Trophoblast cell (in vitro differentiated cells and primary cell): ENCODE measurements around the gene S100A3.

Experiments used
- DNase-seq, 2 donors: peaks; one replicate each; pipeline ENCODE4 v3.0.0-alpha.2; 2016
- H2AFZ ChIP-seq: 2 replicates; pipeline ENCODE4 v1.6.1; 2013; ENCODE audit warnings: low read length, moderate library complexity, mild to moderate bottlenecking; ENCODE audit not compliant: insufficient read depth, poor library complexity
- H2AK5ac ChIP-seq: 2 replicates; pipeline ENCODE4 v1.6.1; 2013; ENCODE audit warnings: mild to moderate bottlenecking, low read length
- H2BK120ac ChIP-seq: 2 replicates; pipeline ENCODE4 v1.6.1; 2013; ENCODE audit warnings: low read length, mild to moderate bottlenecking, moderate library complexity; ENCODE audit not compliant: insufficient read depth, poor library complexity
- H2BK12ac ChIP-seq: 2 replicates; pipeline ENCODE4 v1.6.1; 2013; ENCODE audit warnings: mild to moderate bottlenecking, low read length, moderate library complexity
- H2BK5ac ChIP-seq: 2 replicates; pipeline ENCODE4 v1.6.1; 2013; ENCODE audit warnings: low read length, low read depth, moderate library complexity, mild to moderate bottlenecking; ENCODE audit not compliant: poor library complexity
- H3K14ac ChIP-seq: 2 replicates; pipeline ENCODE4 v1.6.1; 2013; ENCODE audit warnings: mild to moderate bottlenecking, low read length
- H3K18ac ChIP-seq: 2 replicates; pipeline ENCODE4 v1.6.1; 2013; ENCODE audit warnings: mild to moderate bottlenecking, low read length
- H3K23ac ChIP-seq: 2 replicates; pipeline ENCODE4 v1.6.1; 2013; ENCODE audit warnings: low read length
- H3K27ac ChIP-seq: 2 replicates; pipeline ENCODE4 v1.5.1; 2013; ENCODE audit warnings: low read depth, mild to moderate bottlenecking, inconsistent platforms, low read length, moderate library complexity
- H3K27me3 ChIP-seq: 2 replicates; pipeline ENCODE4 v1.6.1; 2013; ENCODE audit warnings: inconsistent platforms, mild to moderate bottlenecking, low read length, moderate library complexity; ENCODE audit not compliant: insufficient read depth
- H3K36me3 ChIP-seq, 2 experiments: 1 replicate in 1 of 2; 2 replicates in 1 of 2; pipeline ENCODE4 v1.6.1; 2013; ENCODE audit warnings: low read length in 2 of 2, mild to moderate bottlenecking in 2 of 2, moderate library complexity in 1 of 2; ENCODE audit not compliant: insufficient read depth in 2 of 2, control insufficient read depth in 1 of 2
- H3K4ac ChIP-seq: 2 replicates; pipeline ENCODE4 v1.6.1; 2013; ENCODE audit warnings: low read depth, mild to moderate bottlenecking, low read length, moderate library complexity
- H3K4me1 ChIP-seq, 2 experiments: 1 replicate in 1 of 2; 2 replicates in 1 of 2; pipeline ENCODE4 v1.6.1; 2013; ENCODE audit warnings: low read length in 2 of 2, mild to moderate bottlenecking in 2 of 2, moderate library complexity in 1 of 2; ENCODE audit not compliant: insufficient read depth in 2 of 2, control insufficient read depth in 1 of 2
- H3K4me2 ChIP-seq: 2 replicates; pipeline ENCODE4 v1.6.1; 2013; ENCODE audit warnings: inconsistent platforms, mild to moderate bottlenecking, low read length, moderate library complexity
- H3K4me3 ChIP-seq: 2 replicates; pipeline ENCODE4 v1.5.1; 2013; ENCODE audit warnings: mild to moderate bottlenecking, low read depth, low read length, inconsistent platforms
- H3K79me1 ChIP-seq: one replicate; pipeline ENCODE4 v1.6.1; 2013; ENCODE audit warnings: low read length
- H3K79me2 ChIP-seq: 2 replicates; pipeline ENCODE4 v1.6.1; 2013; ENCODE audit warnings: low read length, mild to moderate bottlenecking; ENCODE audit not compliant: control insufficient read depth, insufficient read depth, poor library complexity
- H3K9ac ChIP-seq: 2 replicates; pipeline ENCODE4 v1.6.1; 2013; ENCODE audit warnings: mild to moderate bottlenecking, low read length
- H3K9me3 ChIP-seq: 2 replicates; pipeline ENCODE4 v1.6.1; 2013; ENCODE audit warnings: low read depth, mild to moderate bottlenecking, control low read depth, inconsistent platforms, low read length; ENCODE audit not compliant: insufficient read depth
- H4K12ac ChIP-seq: 2 replicates; pipeline ENCODE4 v1.6.1; 2013; ENCODE audit warnings: low read depth, mild to moderate bottlenecking, low read length, moderate library complexity
- H4K8ac ChIP-seq: 2 replicates; pipeline ENCODE4 v1.6.1; 2013; ENCODE audit warnings: low read depth, mild to moderate bottlenecking, low read length, moderate library complexity
- H4K91ac ChIP-seq: one replicate; pipeline ENCODE4 v1.6.1; 2013; ENCODE audit warnings: low read depth, mild to moderate bottlenecking, low read length, moderate library complexity
- WGBS: extraction: QIAGEN DNeasy Blood & Tissue Kit; methylation state at CpG from one replicate; pipeline ENCODE4 v1.1.7; 2013; ENCODE audit warnings: missing lambda C conversion rate; ENCODE audit not compliant: insufficient read length, insufficient coverage; ENCODE audit errors: extremely low coverage; 5-methylcytosine and 5-hydroxymethylcytosine counted together

S100A3 gene

GRCh38 chr1:153578936-153579335 is 29.9 kb upstream of the S100A3 start:
- Histone ChIP-seq H3K79me2 (no peaks in the 10 kb centered on the region), H3K79me1 (peaks cover 11% of the 10 kb centered on the region), H4K8ac (no peak overlapping the region), H2BK12ac (no peak overlapping the region), H3K27me3 (no peaks in the 10 kb centered on the region), H3K14ac (no peak overlapping the region), H3K27ac (peak overlapping the region; percentile 60), H3K36me3 (no peaks in the 10 kb centered on the region), H3K4ac (no peak overlapping the region), H4K91ac (peak overlapping the region; percentile 28), H3K9me3 (peaks cover 4% of the 10 kb centered on the region), H3K4me3 (no peak overlapping the region), H2AK5ac (no peak overlapping the region), H2BK5ac (peak overlapping the region; percentile 7), H2BK120ac (peak overlapping the region; percentile 28), H3K9ac (no peak overlapping the region), H3K23ac (no peak overlapping the region), H3K4me1 (peaks cover 7 to 13% of the 10 kb centered on the region in 2 experiments), H4K12ac (no peak overlapping the region), H3K18ac (no peak overlapping the region), H2AFZ (no peak overlapping the region), H3K4me2 (peak overlapping the region; percentile 8)
- DNase-seq: peak; percentile 69 to 81
- no CpG with 5 or more reads among the region's 3 CpGs for WGBS

- Histone ChIP-seq H3K27ac (peak overlapping the region; percentile 55), H3K4me2 (peak overlapping the region; percentile 33), H3K4ac (peak overlapping the region; percentile 39), H2AK5ac (peak overlapping the region; percentile 45), H2AFZ (no peak overlapping the region), H4K8ac (peak overlapping the region; percentile 24), H3K9ac (no peak overlapping the region), H3K36me3 (no peaks in the 10 kb centered on the region), H3K9me3 (peaks cover 4% of the 10 kb centered on the region), H3K14ac (peak overlapping the region; percentile 44), H4K12ac (no peak overlapping the region), H3K4me1 (peaks cover 7 to 13% of the 10 kb centered on the region in 2 experiments), H2BK5ac (peak overlapping the region; percentile 52), H3K23ac (no peak overlapping the region), H3K79me1 (peaks cover 11% of the 10 kb centered on the region), H2BK120ac (peak overlapping the region; percentile 90), H3K18ac (no peak overlapping the region), H2BK12ac (peak overlapping the region; percentile 92), H3K4me3 (no peak overlapping the region), H3K79me2 (no peaks in the 10 kb centered on the region), H4K91ac (peak overlapping the region; percentile 87), H3K27me3 (no peaks in the 10 kb centered on the region)
- peak; percentile 31 to 88 for DNase-seq
These were observed 29.4 kb upstream of the S100A3 start for GRCh38 chr1:153578490-153578889.

- no peak overlapping the region for H4K8ac ChIP-seq
- no peaks in the 10 kb centered on the region for H3K79me2 ChIP-seq
- peak overlapping the region; percentile 15 for H2BK120ac ChIP-seq
- no peak overlapping the region for H3K27ac ChIP-seq
- H2AFZ ChIP-seq: no peak overlapping the region
- H3K4ac ChIP-seq: no peak overlapping the region
- peak overlapping the region; percentile 74 for H3K14ac ChIP-seq
- H3K27me3 ChIP-seq: no peaks in the 10 kb centered on the region
- no peak overlapping the region for H4K12ac ChIP-seq
- H3K23ac ChIP-seq: no peak overlapping the region
- WGBS: no CpG with 5 or more reads among the region's 9 CpGs
- no peak overlapping the region for H3K4me3 ChIP-seq
- H2AK5ac ChIP-seq: peak overlapping the region; percentile 11
- no peaks in the 10 kb centered on the region for H3K36me3 ChIP-seq
- H3K4me1 ChIP-seq: peaks cover 7 to 13% of the 10 kb centered on the region in 2 experiments
- peak overlapping the region; percentile 93 for H2BK12ac ChIP-seq
- H3K9ac ChIP-seq: peak overlapping the region; percentile 67
- H3K18ac ChIP-seq: peak overlapping the region; percentile 5
- H3K79me1 ChIP-seq: peaks cover 11% of the 10 kb centered on the region
- H2BK5ac ChIP-seq: peak overlapping the region; percentile 51
- peak overlapping the region; percentile 82 for H4K91ac ChIP-seq
- H3K4me2 ChIP-seq: no peak overlapping the region
- DNase-seq: no peak
- H3K9me3 ChIP-seq: peaks cover 4% of the 10 kb centered on the region
These were observed 28.6 kb upstream of the S100A3 start for GRCh38 chr1:153577624-153578051.

- Histone ChIP-seq H3K79me1 (peaks cover 11% of the 10 kb centered on the region), H3K4me3 (no peak overlapping the region)
- WGBS: no CpG with 5 or more reads among the region's 4 CpGs
These were observed 28.1 kb upstream of the S100A3 start for GRCh38 chr1:153577138-153577537.

More at GRCh38 chr1:153577138-153577537, 28.1 kb upstream of the S100A3 start:
- peak overlapping the region; percentile 74 for H2BK12ac ChIP-seq
- no peaks in the 10 kb centered on the region for H3K27me3 ChIP-seq
- H4K8ac ChIP-seq: no peak overlapping the region
- peak overlapping the region; percentile 87 for H2AK5ac ChIP-seq
- H2AFZ ChIP-seq: no peak overlapping the region
- no peak overlapping the region for H4K12ac ChIP-seq
- H3K79me2 ChIP-seq: no peaks in the 10 kb centered on the region
- H3K18ac ChIP-seq: no peak overlapping the region
- H3K4ac ChIP-seq: no peak overlapping the region
- no peak for DNase-seq
- no peak overlapping the region for H3K9ac ChIP-seq
- H3K9me3 ChIP-seq: peaks cover 4% of the 10 kb centered on the region
- no peak overlapping the region for H3K4me2 ChIP-seq
- H3K23ac ChIP-seq: no peak overlapping the region
- H4K91ac ChIP-seq: peak overlapping the region; percentile 45
- H3K36me3 ChIP-seq: no peaks in the 10 kb centered on the region
- no peak overlapping the region for H3K14ac ChIP-seq
- no peak overlapping the region for H2BK5ac ChIP-seq
- no peak overlapping the region for H2BK120ac ChIP-seq
- H3K27ac ChIP-seq: no peak overlapping the region
- H3K4me1 ChIP-seq: peaks cover 7 to 13% of the 10 kb centered on the region in 2 experiments
